Nephron (organoid): ENCODE data around the gene CCDC63.
"Not testable (repeated sequence)": the region's sequence is repeated elsewhere in the genome, so short reads cannot be mapped to it uniquely, and the experiment has no call there.

Experiments used
- H3K27ac Mint-ChIP-seq, 3 experiments: 2 replicates each; pipeline ENCODE4 v1.8.0; 2020; ENCODE audit warnings: mixed read lengths in 3 of 3, mild to moderate bottlenecking in 2 of 3, moderate library complexity in 1 of 3
- H3K27me3 Mint-ChIP-seq: 2 replicates; pipeline ENCODE4 v1.8.0; 2021; ENCODE audit warnings: low read depth, mild to moderate bottlenecking, moderate library complexity, mixed read lengths
- H3K36me3 Mint-ChIP-seq: 2 replicates; pipeline ENCODE4 v1.8.0; 2020; ENCODE audit warnings: low read depth, mixed read lengths
- H3K4me1 Mint-ChIP-seq: 2 replicates; pipeline ENCODE4 v1.8.0; 2020; ENCODE audit warnings: mixed read lengths
- H3K4me3 Mint-ChIP-seq, 3 experiments: 2 replicates each; pipeline ENCODE4 v1.8.0; 2020; ENCODE audit warnings: mild to moderate bottlenecking in 3 of 3, mixed read lengths in 3 of 3, moderate library complexity in 2 of 3
- H3K9me3 Mint-ChIP-seq: 2 replicates; pipeline ENCODE4 v1.8.0; 2020; ENCODE audit warnings: mixed read lengths
- CTCF ChIP-seq, 3 experiments: fragments of 200-600 bp; sonication (generic); IDR thresholded peaks; one replicate each; pipeline ENCODE4 v1.5.0; 2021; ENCODE audit warnings: antibody characterized with exemption in 3 of 3; ENCODE audit not compliant: unreplicated experiment in 3 of 3

CCDC63 gene

GRCh38 chr12:110948041-110948440 lies 101.3 kb downstream of the CCDC63 start:
- no peaks in the 10 kb centered on the region for H3K36me3 Mint-ChIP-seq
- H3K4me1 Mint-ChIP-seq = no peaks in the 10 kb centered on the region
- H3K27me3 Mint-ChIP-seq = peaks cover 20% of the 10 kb centered on the region
- H3K4me3 Mint-ChIP-seq = no peak overlapping the region
- H3K9me3 Mint-ChIP-seq = peaks cover 35% of the 10 kb centered on the region
- H3K27ac Mint-ChIP-seq = no peak overlapping the region
- no peak for TF ChIP-seq CTCF (IDR thresholded peaks at IDR 0.05; ENCODE audit: unreplicated experiment in 3 of 3)

GRCh38 chr12:110950466-110950865 lies 103.7 kb downstream of the CCDC63 start:
- H3K4me1 Mint-ChIP-seq, H3K27ac Mint-ChIP-seq, H3K36me3 Mint-ChIP-seq, H3K4me3 Mint-ChIP-seq: not testable (repeated sequence)
- Mint-ChIP-seq H3K9me3 (peaks cover 38% of the 10 kb centered on the region), H3K27me3 (peaks cover 22% of the 10 kb centered on the region)

GRCh38 chr12:110950867-110951266 lies 104.1 kb downstream of the CCDC63 start:
- peaks cover 34% of the 10 kb centered on the region for H3K9me3 Mint-ChIP-seq
- not testable (repeated sequence) for H3K4me3 Mint-ChIP-seq, H3K27ac Mint-ChIP-seq

More at GRCh38 chr12:110950867-110951266, 104.1 kb downstream of the CCDC63 start:
- not testable (repeated sequence) for H3K4me1 Mint-ChIP-seq, H3K36me3 Mint-ChIP-seq
- H3K27me3 Mint-ChIP-seq = peaks cover 22% of the 10 kb centered on the region
